HepG2 (cell line): Measurements from ENCODE around the gene CBLB. TPM values are rescaled to one million over a fixed set of nuclear protein-coding genes. Genes with fewer than 3 reads are reported as not detected.

Experiments
- CREBL2 ChIP-seq: sonication (generic); formaldehyde crosslinking; IDR thresholded peaks from 2 replicates; pipeline ENCODE4 v1.8.1; 2023; ENCODE audit warnings: missing genetic modification reagents, mild to moderate bottlenecking, borderline replicate concordance
- FOXM1 ChIP-seq: sonication (generic); formaldehyde crosslinking; IDR thresholded peaks from 2 replicates; pipeline ENCODE4 v1.5.0; 2020; ENCODE audit warnings: missing genetic modification reagents
- PAX8 ChIP-seq: sonication (generic); formaldehyde crosslinking; IDR thresholded peaks from 2 replicates; pipeline ENCODE4 v1.8.0; 2022; ENCODE audit warnings: mild to moderate bottlenecking, missing genetic modification reagents, borderline replicate concordance
- SOX5 ChIP-seq: IDR thresholded peaks from 2 replicates; pipeline ENCODE4 v1.6.1; 2016; ENCODE audit warnings: borderline replicate concordance
- SP1 ChIP-seq, 2 experiments: fragments of 450-650 bp in 1 of 2; sonication (generic) in 1 of 2; formaldehyde crosslinking in 1 of 2; IDR thresholded peaks; 2 replicates each; pipeline versions ENCODE4 v1.4.0 to v1.6.1; 2016 to 2020; ENCODE audit warnings: missing genetic modification reagents in 1 of 2
- TOPORS ChIP-seq: sonication (generic); formaldehyde crosslinking; IDR thresholded peaks from 2 replicates; pipeline ENCODE4 v1.8.0; 2023; ENCODE audit warnings: mild to moderate bottlenecking, missing genetic modification reagents
- ZBTB7A ChIP-seq: sonication (generic); formaldehyde crosslinking; IDR thresholded peaks from 2 replicates; pipeline ENCODE4 v1.8.0; 2022; ENCODE audit warnings: mild to moderate bottlenecking, missing genetic modification reagents
- ZFP62 ChIP-seq: sonication (generic); formaldehyde crosslinking; IDR thresholded peaks from 2 replicates; pipeline ENCODE4 v1.4.0; 2020; ENCODE audit warnings: missing genetic modification reagents
- ZNF225 ChIP-seq: sonication (generic); formaldehyde crosslinking; IDR thresholded peaks from 2 replicates; pipeline ENCODE4 v1.4.0; 2020; ENCODE audit warnings: mild to moderate bottlenecking, missing genetic modification reagents
- ZNF326 ChIP-seq: sonication (generic); formaldehyde crosslinking; IDR thresholded peaks from 2 replicates; pipeline ENCODE4 v1.4.0; 2020; ENCODE audit warnings: missing genetic modification reagents, borderline replicate concordance
- ZNF441 ChIP-seq: sonication (generic); formaldehyde crosslinking; IDR thresholded peaks from 2 replicates; pipeline ENCODE4 v1.7.0; 2021; ENCODE audit warnings: missing genetic modification reagents, borderline replicate concordance
- ZNF510 ChIP-seq: sonication (generic); formaldehyde crosslinking; IDR thresholded peaks from 2 replicates; pipeline ENCODE4 v1.4.0; 2020; ENCODE audit warnings: low read depth, mild to moderate bottlenecking, missing genetic modification reagents
- polyA plus RNA-seq, 8 experiments: library from polyadenylated mRNA; depleted of rRNA in 3 of 8; stranded (reverse) in 7 of 8; unstranded in 1 of 8; fragments of >200 nt; fragmentation: Illumina TruSeq in 4 of 8; extraction: Trizol in 4 of 8; gene quantifications; 2 replicates each; pipeline versions ENCODE4 v1.2.1 to v1.2.3, GENCODE V29; 2011 to 2016; ENCODE audit warnings: low read depth in 4 of 8, missing spikeins in 1 of 8, mixed read lengths in 1 of 8; ENCODE audit not compliant: insufficient read depth in 1 of 8
- total RNA-seq, 5 experiments: library from RNA; depleted of rRNA; stranded (reverse); fragments of >200 nt; fragmentation: Illumina TruSeq; extraction: Trizol; gene quantifications; 2 replicates each; pipeline ENCODE4 v1.2.3, GENCODE V29; 2016; ENCODE audit warnings: low read depth in 1 of 5
- TF ChIP-seq, protein P1 (sequence below): sonication (generic); formaldehyde crosslinking; IDR thresholded peaks from 2 replicates; pipeline ENCODE4 v1.5.0; 2020; ENCODE audit warnings: mild to moderate bottlenecking, missing genetic modification reagents, borderline replicate concordance
- TF ChIP-seq, protein P2 (sequence below): sonication (generic); formaldehyde crosslinking; IDR thresholded peaks from 2 replicates; pipeline ENCODE4 v1.9.0; 2021; ENCODE audit warnings: mild to moderate bottlenecking, missing genetic modification reagents
- TF ChIP-seq, protein P3 (sequence below): IDR thresholded peaks from 2 replicates; pipeline ENCODE4 v1.6.1; 2016
- TF ChIP-seq, protein P4 (sequence below): sonication (generic); formaldehyde crosslinking; IDR thresholded peaks from 2 replicates; pipeline ENCODE4 v1.4.0; 2020; ENCODE audit warnings: mild to moderate bottlenecking, missing genetic modification reagents

The CBLB gene
- total and polyA plus RNA-seq, 2 of the 13 experiments (the other 11 are each of a cell fraction or from before 2014, with no cell fraction given) = 9.8 to 16.4 TPM

DNA sequence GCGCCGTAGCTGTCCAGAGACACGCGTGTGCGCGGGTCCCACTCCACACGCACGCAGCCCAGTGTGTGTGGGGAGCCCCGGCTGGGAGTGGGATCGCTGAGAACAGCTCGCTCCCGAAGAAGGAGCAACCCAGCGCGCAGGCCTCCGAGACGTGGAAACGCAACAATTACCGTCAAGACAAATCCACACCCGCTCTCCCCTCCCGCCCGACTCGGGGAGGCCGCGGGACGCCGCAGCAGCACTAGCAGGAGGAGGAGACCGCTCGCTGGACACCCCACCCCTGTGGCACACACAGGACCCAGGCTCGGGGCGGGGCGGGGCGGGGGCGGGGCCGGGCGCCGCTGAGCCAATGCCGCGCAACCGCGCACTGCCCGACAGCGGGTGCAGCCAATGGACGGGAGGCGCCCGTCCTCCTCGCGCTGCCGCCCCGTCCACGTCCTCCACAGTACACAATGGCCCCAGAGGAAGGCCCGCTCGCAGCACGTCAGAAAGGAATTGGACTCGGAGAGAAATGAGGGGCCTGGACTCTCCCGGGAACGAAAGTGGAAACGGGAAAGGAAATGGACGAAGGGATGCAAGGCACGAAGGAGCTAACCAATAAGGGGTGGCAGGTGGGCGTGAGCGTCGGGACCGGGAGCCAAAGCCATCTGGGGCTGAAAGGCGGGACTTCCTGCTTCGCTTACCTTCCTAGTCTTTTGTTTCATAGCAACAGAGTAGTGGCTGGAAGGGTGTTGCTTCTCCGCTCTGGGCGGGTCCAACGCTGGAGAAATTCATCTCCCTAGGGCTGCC is at the start of gene CBLB (continued):
- TF ChIP-seq, protein P1, sequence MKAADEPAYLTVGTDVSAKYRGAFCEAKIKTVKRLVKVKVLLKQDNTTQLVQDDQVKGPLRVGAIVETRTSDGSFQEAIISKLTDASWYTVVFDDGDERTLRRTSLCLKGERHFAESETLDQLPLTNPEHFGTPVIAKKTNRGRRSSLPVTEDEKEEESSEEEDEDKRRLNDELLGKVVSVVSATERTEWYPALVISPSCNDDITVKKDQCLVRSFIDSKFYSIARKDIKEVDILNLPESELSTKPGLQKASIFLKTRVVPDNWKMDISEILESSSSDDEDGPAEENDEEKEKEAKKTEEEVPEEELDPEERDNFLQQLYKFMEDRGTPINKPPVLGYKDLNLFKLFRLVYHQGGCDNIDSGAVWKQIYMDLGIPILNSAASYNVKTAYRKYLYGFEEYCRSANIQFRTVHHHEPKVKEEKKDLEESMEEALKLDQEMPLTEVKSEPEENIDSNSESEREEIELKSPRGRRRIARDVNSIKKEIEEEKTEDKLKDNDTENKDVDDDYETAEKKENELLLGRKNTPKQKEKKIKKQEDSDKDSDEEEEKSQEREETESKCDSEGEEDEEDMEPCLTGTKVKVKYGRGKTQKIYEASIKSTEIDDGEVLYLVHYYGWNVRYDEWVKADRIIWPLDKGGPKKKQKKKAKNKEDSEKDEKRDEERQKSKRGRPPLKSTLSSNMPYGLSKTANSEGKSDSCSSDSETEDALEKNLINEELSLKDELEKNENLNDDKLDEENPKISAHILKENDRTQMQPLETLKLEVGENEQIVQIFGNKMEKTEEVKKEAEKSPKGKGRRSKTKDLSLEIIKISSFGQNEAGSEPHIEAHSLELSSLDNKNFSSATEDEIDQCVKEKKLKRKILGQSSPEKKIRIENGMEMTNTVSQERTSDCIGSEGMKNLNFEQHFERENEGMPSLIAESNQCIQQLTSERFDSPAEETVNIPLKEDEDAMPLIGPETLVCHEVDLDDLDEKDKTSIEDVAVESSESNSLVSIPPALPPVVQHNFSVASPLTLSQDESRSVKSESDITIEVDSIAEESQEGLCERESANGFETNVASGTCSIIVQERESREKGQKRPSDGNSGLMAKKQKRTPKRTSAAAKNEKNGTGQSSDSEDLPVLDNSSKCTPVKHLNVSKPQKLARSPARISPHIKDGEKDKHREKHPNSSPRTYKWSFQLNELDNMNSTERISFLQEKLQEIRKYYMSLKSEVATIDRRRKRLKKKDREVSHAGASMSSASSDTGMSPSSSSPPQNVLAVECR = peak; percentile 72
- TF ChIP-seq ZNF441 (CRISPR knock-in tag) (no peak), ZFP62 (no peak), ZBTB7A (CRISPR knock-in tag) (no peak), SOX5 (no peak), CREBL2 (CRISPR knock-in tag) (no peak), ZNF510 (CRISPR knock-in tag) (no peak), FOXM1 (no peak), PAX8 (CRISPR knock-in tag) (no peak), TOPORS (CRISPR knock-in tag) (no peak), ZNF326 (CRISPR knock-in tag) (no peak), ZNF225 (CRISPR knock-in tag) (no peak), SP1 (IDR thresholded peaks at IDR 0.05) (no peak), SP1 (CRISPR knock-in tag; IDR thresholded peaks at IDR 0.05) (peak; percentile 85)
- TF ChIP-seq, protein P2, sequence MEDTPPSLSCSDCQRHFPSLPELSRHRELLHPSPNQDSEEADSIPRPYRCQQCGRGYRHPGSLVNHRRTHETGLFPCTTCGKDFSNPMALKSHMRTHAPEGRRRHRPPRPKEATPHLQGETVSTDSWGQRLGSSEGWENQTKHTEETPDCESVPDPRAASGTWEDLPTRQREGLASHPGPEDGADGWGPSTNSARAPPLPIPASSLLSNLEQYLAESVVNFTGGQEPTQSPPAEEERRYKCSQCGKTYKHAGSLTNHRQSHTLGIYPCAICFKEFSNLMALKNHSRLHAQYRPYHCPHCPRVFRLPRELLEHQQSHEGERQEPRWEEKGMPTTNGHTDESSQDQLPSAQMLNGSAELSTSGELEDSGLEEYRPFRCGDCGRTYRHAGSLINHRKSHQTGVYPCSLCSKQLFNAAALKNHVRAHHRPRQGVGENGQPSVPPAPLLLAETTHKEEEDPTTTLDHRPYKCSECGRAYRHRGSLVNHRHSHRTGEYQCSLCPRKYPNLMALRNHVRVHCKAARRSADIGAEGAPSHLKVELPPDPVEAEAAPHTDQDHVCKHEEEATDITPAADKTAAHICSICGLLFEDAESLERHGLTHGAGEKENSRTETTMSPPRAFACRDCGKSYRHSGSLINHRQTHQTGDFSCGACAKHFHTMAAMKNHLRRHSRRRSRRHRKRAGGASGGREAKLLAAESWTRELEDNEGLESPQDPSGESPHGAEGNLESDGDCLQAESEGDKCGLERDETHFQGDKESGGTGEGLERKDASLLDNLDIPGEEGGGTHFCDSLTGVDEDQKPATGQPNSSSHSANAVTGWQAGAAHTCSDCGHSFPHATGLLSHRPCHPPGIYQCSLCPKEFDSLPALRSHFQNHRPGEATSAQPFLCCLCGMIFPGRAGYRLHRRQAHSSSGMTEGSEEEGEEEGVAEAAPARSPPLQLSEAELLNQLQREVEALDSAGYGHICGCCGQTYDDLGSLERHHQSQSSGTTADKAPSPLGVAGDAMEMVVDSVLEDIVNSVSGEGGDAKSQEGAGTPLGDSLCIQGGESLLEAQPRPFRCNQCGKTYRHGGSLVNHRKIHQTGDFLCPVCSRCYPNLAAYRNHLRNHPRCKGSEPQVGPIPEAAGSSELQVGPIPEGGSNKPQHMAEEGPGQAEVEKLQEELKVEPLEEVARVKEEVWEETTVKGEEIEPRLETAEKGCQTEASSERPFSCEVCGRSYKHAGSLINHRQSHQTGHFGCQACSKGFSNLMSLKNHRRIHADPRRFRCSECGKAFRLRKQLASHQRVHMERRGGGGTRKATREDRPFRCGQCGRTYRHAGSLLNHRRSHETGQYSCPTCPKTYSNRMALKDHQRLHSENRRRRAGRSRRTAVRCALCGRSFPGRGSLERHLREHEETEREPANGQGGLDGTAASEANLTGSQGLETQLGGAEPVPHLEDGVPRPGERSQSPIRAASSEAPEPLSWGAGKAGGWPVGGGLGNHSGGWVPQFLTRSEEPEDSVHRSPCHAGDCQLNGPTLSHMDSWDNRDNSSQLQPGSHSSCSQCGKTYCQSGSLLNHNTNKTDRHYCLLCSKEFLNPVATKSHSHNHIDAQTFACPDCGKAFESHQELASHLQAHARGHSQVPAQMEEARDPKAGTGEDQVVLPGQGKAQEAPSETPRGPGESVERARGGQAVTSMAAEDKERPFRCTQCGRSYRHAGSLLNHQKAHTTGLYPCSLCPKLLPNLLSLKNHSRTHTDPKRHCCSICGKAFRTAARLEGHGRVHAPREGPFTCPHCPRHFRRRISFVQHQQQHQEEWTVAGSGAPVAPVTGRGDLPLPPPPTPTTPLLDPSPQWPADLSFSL (CRISPR knock-in tag) = no peak
- TF ChIP-seq, protein P3, sequence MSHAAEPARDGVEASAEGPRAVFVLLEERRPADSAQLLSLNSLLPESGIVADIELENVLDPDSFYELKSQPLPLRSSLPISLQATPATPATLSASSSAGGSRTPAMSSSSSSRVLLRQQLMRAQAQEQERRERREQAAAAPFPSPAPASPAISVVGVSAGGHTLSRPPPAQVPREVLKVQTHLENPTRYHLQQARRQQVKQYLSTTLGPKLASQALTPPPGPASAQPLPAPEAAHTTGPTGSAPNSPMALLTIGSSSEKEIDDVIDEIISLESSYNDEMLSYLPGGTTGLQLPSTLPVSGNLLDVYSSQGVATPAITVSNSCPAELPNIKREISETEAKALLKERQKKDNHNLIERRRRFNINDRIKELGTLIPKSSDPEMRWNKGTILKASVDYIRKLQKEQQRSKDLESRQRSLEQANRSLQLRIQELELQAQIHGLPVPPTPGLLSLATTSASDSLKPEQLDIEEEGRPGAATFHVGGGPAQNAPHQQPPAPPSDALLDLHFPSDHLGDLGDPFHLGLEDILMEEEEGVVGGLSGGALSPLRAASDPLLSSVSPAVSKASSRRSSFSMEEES (CRISPR knock-in tag) = no peak
- TF ChIP-seq, protein P4, sequence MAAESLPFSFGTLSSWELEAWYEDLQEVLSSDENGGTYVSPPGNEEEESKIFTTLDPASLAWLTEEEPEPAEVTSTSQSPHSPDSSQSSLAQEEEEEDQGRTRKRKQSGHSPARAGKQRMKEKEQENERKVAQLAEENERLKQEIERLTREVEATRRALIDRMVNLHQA (CRISPR knock-in tag) = no peak
